Measurements from ENCODE around the gene MIOS.
"Not testable (repeated sequence)": the region's sequence is repeated elsewhere in the genome, so short reads cannot be mapped to it uniquely, and the experiment has no call there.

MIOS gene

DNA sequence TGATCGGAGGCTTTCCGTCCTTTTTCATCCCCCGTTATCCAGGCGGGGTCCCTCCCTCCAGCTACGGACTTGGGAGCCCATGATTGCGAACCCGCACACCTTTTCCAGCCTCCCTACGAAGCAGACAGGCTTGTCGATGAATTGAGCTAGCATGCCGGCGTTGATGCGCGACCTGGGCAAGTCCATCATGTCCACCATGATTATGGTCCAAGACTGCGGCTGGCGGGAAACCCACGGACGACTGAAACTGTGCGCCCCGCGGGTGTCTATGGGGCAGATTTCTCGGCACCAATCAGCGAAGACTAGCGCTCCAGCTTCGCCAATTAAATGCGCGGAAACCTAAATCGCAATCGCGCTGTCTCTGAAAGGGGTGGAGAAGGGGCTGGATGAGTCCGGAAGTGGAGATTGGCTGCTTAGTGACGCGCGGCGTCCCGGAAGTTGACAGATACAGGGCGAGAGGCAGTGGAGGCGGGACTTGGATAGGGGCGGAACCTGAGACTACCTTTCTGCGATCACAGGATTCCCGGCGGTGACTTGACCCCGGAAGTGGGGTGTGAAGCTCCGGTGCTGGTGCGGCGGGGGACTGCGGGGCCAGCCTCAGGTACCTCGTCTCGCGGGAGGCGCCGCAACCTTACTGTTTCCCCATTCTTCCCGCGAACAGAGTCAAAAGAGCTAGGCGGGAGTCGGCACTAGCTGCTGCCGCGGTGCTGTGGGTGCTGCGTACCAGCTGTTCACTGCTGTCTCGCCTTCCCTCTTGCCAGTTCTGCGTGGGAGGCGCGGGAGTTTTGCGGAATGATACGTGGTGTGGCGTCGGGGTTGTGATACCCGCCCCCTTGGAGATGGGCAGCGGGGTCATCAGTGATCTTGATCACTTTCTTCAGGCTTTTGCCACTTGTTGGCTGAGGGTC lies 73.8 kb downstream of the MIOS start, which contains the start of gene UMAD1:
Gene UMAD1 (plus strand): TSS at position 532 of the 908 bp plus-strand sequence. CDS start 32,620 bp downstream, outside the sequence.
- in situ Hi-C loops (cut with MboI; ENCODE audit: low sequenced_read_pairs) = no loop called here

DNA sequence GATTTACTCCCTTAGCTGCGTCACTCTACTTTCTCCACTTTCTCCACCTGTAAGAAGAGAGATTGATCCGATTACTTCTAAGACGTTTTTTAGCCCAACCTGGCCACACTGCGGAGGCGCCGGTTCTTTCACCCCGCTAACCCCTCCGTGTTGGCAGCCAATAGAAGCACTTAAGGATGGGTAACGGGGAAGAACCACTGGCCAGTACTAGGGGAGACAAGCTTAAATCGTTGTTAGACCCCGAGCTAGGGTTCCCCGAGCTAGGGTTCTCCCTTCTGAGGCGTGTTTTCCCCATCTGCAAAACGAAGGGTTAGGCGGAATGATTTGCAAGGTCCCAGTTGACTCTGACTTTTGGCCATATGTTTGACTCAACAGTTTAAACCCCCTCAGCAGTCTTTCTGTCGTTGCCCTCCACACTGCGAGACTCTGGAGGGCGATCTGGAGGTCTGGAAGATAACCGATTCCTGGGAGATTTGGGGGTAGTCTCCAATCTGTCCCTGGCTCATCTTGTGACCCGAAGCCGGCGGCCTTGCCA lies 74.5 kb downstream of the MIOS start:
- in situ Hi-C loops (cut with MboI; ENCODE audit: low sequenced_read_pairs) = no loop called here

DNA sequence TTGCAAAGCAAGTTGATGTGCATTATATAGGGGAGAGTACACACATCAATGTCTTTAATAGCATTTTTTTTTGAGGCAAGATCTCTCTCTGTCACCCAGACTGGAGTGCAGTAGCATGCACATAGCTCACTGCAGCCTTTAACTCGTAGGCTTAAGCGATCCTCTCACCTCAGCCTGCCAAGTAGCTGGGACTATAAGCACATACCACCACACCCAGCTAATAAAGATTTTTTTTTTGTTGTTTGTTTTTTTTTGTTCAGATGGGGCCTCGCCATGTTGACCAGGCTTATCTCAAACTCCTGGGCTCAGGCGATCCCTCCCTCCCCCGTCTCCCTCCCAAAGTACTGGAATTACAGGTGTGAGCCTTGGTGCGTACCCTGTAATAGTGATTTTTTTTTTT lies 75.4 kb downstream of the MIOS start:
- in situ Hi-C loops (cut with MboI; ENCODE audit: low sequenced_read_pairs) = no loop called here

DNA sequence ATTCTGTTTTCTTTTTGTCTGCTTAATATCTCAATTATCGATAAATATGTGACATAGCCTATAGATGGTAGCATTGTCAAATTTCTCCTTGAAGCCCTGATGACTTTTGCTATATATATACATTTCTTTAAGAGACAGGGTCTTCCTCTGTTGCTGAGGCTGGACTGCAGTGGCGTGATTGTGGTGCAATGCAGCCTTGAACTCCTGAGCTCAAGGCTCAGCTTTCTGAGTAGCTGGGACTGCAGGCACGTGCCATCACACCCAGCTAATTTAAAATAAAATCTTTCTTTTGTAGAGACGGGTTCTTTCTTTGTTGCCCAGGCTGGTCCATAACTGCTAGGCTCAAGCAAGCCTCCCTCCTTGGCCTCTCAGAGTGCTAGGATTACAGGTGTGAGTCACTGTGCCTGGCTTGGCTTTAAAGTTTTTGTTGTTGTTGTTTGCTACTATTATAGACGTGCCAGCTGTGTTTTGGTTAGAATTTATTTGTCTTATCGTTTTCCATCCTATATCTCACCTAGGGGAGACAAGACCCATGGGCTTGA lies 80.9 kb downstream of the MIOS start:
- in situ Hi-C loops (cut with MboI; ENCODE audit: low sequenced_read_pairs) = no loop called here

DNA sequence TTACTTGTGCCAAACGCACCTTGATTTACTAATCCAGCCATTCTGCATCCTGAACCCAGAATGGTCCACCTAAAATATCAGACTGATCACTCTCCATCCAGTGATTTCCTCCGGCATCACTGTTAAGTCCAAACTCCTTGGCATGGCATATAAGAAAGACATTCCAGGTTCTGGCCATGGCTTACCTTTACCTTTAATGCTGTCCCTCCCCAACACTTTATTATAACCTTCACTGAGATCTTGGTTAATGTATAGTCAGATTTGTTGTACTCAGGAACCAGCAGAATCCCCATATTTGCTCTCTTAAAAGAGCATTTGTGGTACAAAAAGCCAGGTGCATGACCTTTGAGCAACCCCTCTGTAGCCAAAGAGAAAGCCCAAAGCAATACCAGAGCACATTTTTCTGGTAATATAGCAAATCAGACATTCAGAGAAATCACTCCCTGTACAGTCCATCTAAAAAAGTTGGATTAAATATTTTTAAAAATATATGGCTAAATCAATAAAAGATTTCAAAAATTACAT lies 84.1 kb downstream of the MIOS start:
- in situ Hi-C loops (cut with MboI; ENCODE audit: low sequenced_read_pairs) = no loop called here

DNA sequence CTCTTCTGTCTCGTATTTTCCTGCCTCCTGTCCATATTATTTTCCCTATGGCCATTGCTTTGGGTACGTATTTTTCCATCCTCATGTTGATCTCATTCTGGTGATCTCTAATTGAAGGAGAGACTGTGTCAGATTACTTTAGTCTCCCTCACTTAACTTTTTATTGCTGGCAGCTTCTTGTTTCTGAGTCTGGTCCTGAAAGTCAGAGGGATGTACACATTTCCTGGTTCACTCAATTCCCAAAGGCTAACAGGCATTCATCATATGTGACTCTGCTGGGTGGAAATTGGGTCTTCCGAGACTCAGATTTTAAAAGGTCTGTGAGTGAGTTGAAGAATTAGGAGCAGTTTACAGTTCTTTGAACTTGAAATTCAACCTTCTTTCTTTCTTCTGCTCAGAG lies 84.8 kb downstream of the MIOS start:
- in situ Hi-C loops (cut with MboI; ENCODE audit: low sequenced_read_pairs) = no loop called here

DNA sequence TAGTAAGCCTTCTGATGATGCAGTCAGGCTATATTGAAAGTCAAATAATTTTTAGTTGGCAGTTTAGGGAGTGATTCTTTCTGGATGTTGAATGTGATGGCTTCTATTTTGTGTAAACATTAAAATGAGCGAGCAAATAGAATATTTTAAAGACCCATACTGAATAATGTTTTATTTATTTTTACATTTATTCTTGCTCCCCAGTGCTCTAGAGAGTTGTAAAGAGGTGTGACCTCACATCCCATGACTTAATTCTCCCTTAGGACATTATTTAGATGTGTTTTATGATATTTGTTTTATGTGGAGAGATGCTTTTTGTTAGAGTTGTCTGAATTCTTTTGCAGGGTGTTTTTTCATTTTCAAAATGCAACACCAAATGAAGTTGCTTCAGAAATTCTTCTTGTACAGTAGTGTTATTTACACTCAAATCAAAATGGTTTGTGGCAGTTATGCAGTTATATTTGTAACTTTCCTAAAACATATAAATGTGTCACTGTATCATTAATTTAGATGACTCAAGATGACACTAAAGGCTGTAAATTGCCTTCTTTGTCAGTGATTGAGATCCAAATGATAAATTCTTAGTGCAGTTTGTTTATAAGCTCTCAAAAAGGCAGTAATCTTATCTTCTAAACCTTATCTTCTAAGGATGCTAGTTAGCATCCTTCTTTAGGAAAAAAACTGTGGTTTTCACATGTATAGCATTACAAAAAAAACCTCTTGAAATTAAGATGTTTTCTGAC lies 86.3 kb downstream of the MIOS start:
- in situ Hi-C loops (cut with MboI; ENCODE audit: low sequenced_read_pairs) = no loop called here

DNA sequence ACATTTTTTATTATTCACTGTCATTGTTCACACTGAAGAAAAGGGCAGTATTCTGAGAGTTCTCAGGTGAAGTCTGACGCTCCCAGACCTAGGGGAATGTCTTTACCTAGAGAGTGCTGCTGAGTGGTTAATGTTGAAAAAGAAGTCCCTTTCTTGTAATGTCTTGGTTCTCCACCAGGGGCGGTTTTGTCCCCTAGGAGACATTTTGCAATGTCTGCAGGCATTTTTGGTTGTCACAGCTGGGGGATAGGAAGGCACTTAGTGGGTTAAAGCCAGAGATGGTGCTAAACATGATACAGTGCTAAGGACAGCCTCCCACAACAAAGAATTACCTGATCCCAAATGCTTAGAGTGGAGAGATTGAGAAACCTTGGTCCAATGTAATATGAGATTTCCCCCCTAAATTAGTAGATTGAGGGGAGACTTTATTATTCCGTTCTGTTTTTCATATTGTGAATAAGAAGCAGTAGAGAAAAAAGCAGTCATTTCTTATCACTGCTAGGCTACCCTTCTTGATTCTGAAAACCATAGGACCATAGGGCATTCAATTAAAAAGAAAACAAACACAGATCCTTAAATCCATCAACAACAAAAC lies 87.0 kb downstream of the MIOS start:
- in situ Hi-C loops (cut with MboI; ENCODE audit: low sequenced_read_pairs) = no loop called here

DNA sequence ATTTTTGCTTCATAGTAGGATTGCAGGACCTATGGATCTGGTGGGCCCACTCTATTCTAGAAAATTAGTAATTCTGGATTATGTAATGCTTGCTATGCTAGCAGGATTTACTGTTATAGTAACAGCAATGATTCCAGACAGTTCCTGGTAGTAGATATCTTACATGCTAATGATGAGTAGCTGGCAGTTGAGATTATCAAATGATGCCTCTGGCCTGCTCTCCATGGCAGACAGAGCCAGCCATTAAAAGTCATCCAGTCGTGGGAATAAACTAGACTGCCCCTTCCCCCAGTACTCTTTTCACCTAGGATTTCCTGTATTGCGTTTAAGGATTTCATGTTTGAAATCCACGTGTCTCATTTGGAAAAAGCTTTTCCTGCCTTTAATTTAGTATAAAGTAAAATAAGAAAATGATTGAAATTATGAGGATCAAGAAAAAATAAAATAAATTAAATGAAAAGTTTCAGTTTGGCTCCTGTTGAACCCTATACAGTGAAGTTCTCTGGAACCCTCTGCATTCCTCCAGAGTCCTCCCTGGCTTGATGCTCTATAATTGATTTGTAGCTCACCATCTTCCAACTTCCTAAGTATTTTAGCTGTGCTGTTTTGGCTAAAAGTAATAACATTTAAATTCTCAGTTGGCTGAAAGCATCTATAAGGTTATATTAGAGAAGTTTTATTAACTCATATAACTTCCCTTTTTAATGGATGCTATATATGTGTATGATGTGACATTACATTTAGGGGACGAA lies 88.5 kb downstream of the MIOS start:
- in situ Hi-C loops (cut with MboI; ENCODE audit: low sequenced_read_pairs) = no loop called here

DNA sequence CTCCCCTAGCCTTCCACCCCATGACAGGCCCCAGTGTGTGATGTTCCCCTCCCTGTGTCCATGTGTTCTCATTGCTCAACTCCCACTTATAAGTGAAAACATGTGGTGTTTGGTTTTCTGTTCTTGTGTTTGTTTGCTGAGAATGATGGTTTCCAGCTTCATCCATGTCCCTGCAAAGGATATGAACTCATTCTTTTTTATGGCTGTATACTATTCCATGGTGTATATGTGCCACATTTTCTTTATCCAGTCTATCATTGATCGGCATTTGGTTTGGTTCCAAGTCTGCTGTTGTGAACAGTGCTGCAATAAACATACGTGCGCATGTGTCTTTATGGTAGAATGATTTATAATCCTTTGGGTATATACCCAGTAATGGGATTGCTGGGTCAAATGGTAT lies 89.8 kb downstream of the MIOS start:
- in situ Hi-C loops (cut with MboI; ENCODE audit: low sequenced_read_pairs) = not testable (repeated sequence)

Measured in HL-60/S4 treated with retinoic acid at 250 ng/mL for 4 days and 3 days (cell line).